HG03039 (cell line): ENCODE results near the gene FGFR3.

Source experiments
- ATAC-seq: cut with Tn5 transposase; IDR thresholded peaks from one replicate; pipeline ENCODE4 v1.9.1; 2021; ENCODE audit warnings: mild to moderate bottlenecking, moderate library complexity; ENCODE audit not compliant: unreplicated experiment

The FGFR3 gene

DNA sequence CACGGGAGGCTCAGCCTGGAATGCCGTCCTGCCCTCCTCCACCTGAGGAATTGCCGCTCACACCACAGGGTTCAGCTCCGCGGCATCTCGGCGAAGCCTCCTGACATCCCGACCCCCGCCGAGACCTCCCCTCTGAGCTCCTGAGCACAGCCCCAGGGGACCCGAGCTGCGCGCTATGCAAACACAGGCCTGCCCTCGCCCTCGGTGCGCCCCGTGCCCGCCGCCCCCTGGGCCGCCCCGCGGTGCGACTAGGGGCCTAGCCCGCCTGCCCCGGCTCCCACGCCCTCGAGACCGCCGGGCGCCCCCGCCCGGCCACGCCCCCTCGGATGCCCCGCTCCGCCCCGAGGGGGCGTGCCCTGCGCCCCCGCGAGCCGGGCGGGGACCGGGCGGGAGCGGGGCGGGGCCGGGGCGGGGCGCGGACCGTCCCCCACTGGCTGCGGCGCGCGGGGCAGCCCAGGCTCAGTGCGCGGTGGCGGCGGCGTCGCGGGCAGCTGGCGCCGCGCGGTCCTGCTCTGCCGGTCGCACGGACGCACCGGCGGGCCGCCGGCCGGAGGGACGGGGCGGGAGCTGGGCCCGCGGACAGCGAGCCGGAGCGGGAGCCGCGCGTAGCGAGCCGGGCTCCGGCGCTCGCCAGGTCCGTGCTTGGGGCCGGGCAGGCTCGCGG lies at the start of gene FGFR3:
Gene FGFR3, plus strand, starts transcription at position 462 of the 664 bp plus-strand sequence. CDS start 642 bp downstream, outside the sequence.
- ATAC-seq, result peak; percentile 41

GRCh38 chr4:1743551-1743950 lies 49.5 kb upstream of the FGFR3 start:
- no peak for ATAC-seq

DNA sequence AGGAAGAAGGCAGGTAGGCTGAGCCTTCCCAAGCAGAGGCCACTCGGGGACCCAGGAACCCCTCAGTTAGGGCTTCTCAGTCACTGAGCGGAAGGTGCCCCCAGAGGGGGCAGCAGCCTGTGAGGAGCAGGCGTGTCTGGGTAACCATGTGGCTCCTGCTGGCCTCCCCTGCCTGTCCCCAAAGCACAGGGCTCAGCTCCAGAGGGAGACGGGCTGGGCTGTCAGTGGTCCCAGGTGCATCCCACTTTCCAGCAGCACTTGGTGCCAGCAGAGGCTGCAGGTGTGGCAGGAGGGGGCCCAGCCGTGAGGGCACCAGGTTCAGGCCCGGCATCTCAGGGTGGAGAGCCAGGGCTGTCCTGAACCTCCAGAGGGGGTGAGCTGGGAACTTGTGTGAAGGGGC lies 49.1 kb upstream of the FGFR3 start:
- ATAC-seq, result no peak

GRCh38 chr4:1744552-1744951 lies 48.5 kb upstream of the FGFR3 start:
- no peak for ATAC-seq

- no peak for ATAC-seq
Observed at GRCh38 chr4:1745165-1745564, 47.9 kb upstream of the FGFR3 start.

GRCh38 chr4:1745697-1746096 lies 47.4 kb upstream of the FGFR3 start:
- ATAC-seq, result no peak

DNA sequence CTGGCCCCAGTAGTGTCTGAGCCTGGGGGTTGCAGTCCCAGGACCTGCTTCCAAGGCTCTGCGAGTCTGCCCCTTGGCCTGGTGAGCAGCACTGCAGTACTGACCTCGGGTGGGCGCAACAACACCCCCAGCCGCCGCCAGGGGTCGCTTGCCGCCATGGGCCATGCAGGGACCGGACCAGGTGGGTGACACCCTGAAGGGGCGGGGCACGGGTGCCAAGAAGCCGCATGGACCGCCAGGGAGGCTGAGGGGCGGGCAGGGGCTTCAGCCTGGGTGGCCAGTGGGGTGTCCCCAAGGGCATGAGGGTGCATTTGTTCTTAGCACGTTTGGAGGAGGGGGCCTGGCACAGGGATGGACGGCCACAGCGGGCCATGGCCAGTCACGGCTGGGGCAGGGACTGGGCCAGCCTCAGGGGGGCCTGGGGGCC lies 46.8 kb upstream of the FGFR3 start:
- no peak for ATAC-seq

DNA sequence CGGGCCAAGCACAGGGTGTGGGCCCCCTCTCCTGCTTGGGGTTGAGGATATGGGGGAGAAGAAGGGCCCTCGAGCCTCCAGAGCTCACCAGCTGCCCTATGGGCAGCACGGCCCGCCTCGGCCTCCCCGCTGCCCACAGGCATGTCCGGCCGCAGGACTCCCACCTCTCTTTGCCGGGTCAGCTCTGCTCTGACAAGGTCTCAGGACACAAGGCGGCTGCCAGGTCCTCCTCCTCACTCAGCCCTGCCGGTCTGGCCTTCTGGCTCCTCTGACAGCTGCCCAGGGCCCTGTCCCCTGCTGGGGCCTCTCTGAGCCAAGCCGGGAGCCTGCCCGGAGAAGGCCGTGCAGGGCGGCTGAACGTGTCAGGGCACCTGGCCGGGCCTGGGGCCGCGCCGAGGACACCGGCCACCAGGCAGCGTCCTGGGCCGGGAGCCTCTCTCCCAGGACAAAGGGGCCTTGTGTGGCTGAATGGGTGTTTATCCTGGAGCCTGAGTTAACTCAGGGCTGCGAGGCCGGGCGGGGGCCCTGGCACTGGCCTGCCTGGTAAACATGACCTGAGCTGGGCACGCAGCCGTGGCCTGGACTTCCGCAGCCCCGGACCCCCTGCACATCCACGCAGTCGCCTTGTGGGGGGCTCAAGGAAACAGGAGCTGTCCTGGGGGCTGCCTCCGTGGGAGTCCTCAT lies 46.0 kb upstream of the FGFR3 start:
- ATAC-seq, result no peak

DNA sequence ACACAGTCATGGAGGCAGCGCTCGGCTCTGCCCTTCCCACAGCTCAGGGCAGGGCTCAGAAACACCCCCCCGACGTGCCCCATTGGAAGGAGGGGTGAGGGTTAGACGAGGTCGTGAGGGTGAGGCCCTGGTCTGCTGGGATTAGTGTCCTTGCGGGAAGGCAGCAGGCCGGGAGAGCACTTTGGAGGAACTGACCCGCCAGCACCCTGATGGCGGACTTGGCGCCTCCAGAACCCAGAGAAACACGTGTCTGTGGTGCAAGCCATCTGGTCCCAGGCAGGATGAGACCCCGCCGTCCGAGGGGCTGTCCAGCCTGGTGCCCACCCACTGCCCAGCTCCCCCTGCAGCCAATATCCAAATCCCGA lies 45.5 kb upstream of the FGFR3 start:
- no peak for ATAC-seq

GRCh38 chr4:1748465-1748995 lies 44.6 kb upstream of the FGFR3 start:
- ATAC-seq, result no peak

DNA sequence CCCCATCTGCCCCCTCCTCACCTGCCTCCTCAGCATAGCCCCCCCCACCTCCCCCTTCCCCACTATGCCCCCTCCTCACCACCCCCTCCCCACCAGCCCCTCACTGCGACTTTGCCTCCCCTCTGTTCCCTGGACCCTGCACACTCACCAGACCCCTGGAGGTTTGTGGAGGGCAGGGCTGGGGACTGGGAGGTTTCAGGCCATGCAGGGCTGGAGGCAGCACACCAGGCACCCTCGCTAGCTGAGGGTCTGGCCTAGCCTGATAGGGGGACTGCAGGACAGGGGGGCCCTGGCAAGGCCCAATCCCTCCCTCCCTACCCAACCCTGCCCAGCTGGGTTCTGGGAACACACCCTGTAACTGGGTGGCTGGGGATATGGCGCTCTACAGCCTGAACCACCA lies 43.7 kb upstream of the FGFR3 start:
- no peak for ATAC-seq

GRCh38 chr4:1749826-1750225 lies 43.3 kb upstream of the FGFR3 start:
- no peak for ATAC-seq

DNA sequence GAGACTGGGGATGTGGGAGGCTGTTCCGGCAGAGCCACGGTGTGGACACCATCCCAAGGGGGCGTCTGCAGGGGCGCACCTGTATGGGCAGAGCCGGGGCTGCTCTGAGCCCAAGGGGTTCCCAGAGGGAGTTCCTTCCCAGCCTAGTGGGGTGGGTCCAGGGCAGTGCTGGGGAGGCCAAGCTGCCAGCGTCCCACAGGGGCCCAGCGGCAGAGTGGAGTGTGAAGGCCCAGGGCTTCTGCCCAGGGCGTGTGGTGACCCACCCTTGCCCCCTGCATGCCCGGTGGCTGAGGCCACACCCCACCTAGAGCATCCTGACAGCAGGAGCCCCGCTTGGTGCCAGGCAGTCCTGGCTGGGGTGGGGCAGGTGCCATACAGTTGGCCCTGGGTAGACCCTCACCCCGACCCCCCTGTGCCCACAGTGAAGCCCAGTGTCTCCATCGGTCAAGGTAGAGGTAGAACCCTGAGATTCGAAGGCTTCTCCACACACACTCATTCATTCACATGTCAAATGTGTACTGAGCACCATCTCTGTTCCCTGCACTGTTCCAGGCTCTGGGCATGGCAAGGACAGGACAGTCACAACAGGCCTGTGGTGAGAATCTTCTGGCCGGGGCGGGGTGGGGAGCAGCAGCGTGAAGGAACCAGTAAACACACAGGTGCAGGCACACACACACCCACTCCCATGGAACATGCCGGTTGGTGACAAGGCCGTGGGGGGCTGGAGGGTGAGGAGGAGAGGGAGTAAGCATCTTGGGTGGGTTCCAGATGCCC lies 42.5 kb upstream of the FGFR3 start:
- no peak for ATAC-seq

DNA sequence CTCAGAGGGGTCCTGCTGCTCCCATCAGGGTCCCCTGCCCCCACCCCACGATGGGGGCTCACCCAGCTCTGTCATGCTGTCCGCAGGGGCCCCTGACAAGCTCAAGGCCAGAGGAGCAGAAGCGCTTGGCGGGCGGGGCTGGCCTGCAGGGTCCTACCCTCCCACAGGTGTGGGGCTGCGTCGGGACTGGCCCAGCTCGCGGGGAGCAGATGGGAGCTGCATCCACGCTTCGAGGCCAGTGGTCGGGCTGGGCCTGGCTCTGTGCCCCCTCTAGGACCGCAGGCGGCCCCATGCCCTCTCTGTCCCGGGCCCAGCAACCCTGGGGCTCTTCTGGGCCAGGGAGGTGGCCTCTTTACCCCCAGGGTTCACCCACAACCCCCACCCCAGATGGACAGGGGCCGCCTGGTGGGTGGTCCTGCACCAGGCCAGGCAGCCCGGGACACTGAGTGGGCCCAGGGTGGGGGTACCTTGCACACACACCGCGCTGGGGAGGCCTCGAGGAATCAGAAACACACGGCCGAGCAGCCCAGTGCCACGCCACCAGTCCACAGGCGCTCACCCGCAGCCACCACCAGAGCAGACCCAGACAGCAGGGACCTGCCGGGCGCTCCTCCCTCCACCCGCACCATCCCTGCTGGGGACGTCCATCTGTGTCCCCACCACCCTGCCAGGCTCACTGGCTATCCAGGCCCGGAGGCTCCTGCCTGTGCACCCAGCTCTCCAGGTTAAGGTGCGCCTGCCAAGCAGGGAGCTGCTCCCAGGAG lies 41.8 kb upstream of the FGFR3 start:
- no peak for ATAC-seq

GRCh38 chr4:1751919-1752283 lies 41.2 kb upstream of the FGFR3 start:
- ATAC-seq, result no peak

DNA sequence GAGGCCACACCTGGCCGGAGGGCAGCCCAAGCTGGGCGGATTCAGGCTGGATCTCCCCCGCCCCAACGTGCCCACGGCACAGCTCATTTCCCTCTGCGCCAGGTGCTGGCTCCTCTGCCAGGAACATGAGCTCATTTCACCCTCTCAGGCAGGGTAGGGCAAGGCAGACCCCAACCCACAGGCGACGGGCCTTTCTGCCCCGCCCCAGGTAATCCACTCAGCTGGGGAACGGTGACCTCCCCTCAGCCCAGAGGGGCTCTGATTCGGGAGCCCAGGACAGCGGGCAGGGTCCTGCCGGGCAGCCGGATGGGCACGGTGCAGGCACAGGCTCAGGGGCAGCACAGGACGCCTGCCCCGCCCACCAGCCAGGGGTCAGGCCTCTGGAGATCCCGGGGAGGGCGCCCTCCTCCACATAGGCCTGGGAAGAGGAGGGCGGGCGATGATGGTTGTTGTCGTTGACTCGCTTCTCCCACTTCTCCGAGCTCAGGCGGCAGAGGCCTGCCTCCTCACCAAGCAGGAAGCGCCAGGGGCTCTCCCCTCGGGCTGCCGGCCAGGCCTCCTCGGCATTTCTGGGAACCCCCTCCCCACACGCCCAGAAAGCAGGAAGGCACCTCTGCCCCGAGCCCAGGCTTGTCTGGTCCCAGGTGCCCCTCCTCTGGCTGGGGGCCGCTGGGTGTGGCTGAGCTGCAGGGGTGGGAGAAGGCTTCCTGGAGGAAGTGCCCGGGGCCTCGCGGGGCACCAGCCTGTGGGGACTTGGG lies 40.6 kb upstream of the FGFR3 start:
- no peak for ATAC-seq

DNA sequence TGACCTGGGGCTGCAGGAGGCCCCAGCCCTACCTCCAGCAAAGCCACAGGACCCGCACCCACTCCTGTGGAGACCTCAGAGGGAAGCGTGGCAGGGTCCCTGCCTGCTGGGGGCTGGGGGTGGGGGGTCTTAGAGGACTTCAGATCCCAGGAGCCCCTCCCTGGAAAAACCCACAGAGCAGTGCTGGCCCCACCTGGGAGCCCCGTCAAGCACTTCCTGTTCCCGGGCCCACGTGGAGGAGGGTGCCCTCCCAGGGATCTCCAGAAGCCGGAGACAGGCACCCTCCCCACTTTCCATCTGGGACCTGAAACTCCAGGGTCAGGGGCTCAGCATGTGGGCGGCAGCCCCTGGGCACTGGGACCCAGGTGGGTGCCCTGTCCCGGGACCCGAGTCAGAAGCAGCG lies 39.8 kb upstream of the FGFR3 start:
- no peak for ATAC-seq

GRCh38 chr4:1753697-1754311 lies 39.3 kb upstream of the FGFR3 start:
- no peak for ATAC-seq

DNA sequence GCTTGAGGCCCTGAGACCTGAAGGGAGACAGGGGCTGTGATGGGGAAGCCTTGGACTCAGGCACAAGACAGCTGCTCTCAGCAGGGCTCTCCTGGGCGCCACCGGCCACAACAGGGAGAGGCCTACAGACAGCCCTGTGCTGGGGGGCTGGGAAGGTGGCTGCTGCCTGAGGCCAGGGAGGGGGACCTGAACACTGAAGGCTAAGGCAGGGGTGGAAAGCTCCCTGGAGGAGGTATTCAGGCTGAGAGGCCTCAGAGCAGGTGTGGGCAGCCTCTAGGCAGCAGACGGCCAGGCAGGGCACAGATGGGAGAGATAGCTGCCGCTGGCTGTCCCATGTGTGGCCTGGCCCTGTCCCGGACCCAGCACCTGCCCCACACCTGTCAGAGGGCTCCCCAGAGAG lies 38.8 kb upstream of the FGFR3 start:
- ATAC-seq, result no peak

DNA sequence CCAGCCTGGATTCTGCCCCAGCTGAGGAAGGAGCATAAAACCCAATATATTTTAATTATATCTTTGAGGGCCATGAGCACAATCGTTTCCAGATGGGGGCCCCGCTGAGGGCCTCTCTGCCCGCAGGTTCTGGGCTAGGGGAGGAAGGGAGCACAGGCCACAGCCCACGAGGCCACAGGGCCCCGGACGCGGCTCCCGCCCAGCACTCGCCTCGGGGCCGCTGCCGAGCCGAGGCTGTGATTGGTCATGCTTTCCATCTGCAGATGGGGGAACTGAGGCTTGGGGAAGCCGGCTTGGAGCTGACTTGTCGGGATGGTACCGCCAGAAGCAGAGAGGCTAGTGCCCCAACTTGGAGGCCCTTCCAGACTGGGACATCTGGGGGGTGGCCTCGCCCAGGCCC lies 37.8 kb upstream of the FGFR3 start:
- ATAC-seq, result no peak
